ENCODE results near the gene SLITRK5.

SLITRK5 gene

DNA sequence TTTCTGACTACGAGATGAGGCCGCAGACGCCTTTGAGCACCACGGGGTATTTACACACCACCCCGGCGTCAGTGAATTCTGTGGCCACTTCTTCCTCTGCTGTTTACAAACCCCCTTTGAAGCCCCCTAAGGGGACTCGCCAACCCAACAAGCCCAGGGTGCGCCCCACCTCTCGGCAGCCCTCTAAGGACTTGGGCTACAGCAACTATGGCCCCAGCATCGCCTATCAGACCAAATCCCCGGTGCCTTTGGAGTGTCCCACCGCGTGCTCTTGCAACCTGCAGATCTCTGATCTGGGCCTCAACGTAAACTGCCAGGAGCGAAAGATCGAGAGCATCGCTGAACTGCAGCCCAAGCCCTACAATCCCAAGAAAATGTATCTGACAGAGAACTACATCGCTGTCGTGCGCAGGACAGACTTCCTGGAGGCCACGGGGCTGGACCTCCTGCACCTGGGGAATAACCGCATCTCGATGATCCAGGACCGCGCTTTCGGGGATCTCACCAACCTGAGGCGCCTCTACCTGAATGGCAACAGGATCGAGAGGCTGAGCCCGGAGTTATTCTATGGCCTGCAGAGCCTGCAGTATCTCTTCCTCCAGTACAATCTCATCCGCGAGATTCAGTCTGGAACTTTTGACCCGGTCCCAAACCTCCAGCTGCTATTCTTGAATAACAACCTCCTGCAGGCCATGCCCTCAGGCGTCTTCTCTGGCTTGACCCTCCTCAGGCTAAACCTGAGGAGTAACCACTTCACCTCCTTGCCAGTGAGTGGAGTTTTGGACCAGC lies 5.3 kb downstream of the SLITRK5 start:
- Histone ChIP-seq H3K27me3 (ENCODE audit: control insufficient read depth, insufficient read depth, low read length) (peaks cover 7% of the 10 kb centered on the region), H3K4me1 (ENCODE audit: control insufficient read depth, insufficient read depth, low read length) (peaks cover 2% of the 10 kb centered on the region), H3K9ac (ENCODE audit: low read depth, low read length) (no peak overlapping the region), H3K9me3 (replicated peaks; ENCODE audit: low read length) (no peaks in the 10 kb centered on the region), H3K4me2 (ENCODE audit: low read length) (no peak overlapping the region), H3K36me3 (ENCODE audit: insufficient read depth, low read length) (no peaks in the 10 kb centered on the region), H3K4me3 (ENCODE audit: low read length) (no peak overlapping the region)

DNA sequence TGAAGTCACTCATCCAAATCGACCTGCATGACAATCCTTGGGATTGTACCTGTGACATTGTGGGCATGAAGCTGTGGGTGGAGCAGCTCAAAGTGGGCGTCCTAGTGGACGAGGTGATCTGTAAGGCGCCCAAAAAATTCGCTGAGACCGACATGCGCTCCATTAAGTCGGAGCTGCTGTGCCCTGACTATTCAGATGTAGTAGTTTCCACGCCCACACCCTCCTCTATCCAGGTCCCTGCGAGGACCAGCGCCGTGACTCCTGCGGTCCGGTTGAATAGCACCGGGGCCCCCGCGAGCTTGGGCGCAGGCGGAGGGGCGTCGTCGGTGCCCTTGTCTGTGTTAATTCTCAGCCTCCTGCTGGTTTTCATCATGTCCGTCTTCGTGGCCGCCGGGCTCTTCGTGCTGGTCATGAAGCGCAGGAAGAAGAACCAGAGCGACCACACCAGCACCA lies 5.9 kb downstream of the SLITRK5 start:
- H3K9me3 ChIP-seq (replicated peaks; ENCODE audit: low read length), result no peaks in the 10 kb centered on the region
- H3K4me3 ChIP-seq (ENCODE audit: low read length), result no peak overlapping the region
- peaks cover 7% of the 10 kb centered on the region for H3K27me3 ChIP-seq (ENCODE audit: control insufficient read depth, insufficient read depth, low read length)
- no peak overlapping the region for H3K9ac ChIP-seq (ENCODE audit: low read depth, low read length)
- H3K4me2 ChIP-seq (ENCODE audit: low read length), result no peak overlapping the region
- H3K36me3 ChIP-seq (ENCODE audit: insufficient read depth, low read length), result no peaks in the 10 kb centered on the region
- H3K4me1 ChIP-seq (ENCODE audit: control insufficient read depth, insufficient read depth, low read length), result peaks cover 2% of the 10 kb centered on the region

DNA sequence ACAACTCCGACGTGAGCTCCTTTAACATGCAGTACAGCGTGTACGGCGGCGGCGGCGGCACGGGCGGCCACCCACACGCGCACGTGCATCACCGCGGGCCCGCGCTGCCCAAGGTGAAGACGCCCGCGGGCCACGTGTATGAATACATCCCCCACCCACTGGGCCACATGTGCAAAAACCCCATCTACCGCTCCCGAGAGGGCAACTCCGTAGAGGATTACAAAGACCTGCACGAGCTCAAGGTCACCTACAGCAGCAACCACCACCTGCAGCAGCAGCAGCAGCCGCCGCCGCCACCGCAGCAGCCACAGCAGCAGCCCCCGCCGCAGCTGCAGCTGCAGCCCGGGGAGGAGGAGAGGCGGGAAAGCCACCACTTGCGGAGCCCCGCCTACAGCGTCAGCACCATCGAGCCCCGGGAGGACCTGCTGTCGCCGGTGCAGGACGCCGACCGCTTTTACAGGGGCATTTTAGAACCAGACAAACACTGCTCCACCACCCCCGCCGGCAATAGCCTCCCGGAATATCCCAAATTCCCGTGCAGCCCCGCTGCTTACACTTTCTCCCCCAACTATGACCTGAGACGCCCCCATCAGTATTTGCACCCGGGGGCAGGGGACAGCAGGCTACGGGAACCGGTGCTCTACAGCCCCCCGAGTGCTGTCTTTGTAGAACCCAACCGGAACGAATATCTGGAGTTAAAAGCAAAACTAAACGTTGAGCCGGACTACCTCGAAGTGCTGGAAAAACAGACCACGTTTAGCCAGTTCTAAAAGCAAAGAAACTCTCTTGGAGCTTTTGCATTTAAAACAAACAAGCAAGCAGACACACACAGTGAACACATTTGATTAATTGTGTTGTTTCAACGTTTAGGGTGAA lies 6.6 kb downstream of the SLITRK5 start:
- Histone ChIP-seq H3K4me2 (ENCODE audit: low read length) (no peak overlapping the region), H3K36me3 (ENCODE audit: insufficient read depth, low read length) (no peaks in the 10 kb centered on the region), H3K27me3 (ENCODE audit: control insufficient read depth, insufficient read depth, low read length) (peaks cover 7% of the 10 kb centered on the region), H3K4me3 (ENCODE audit: low read length) (no peak overlapping the region), H3K9me3 (replicated peaks; ENCODE audit: low read length) (no peaks in the 10 kb centered on the region), H3K9ac (ENCODE audit: low read depth, low read length) (no peak overlapping the region), H3K4me1 (ENCODE audit: control insufficient read depth, insufficient read depth, low read length) (peaks cover 2% of the 10 kb centered on the region)

DNA sequence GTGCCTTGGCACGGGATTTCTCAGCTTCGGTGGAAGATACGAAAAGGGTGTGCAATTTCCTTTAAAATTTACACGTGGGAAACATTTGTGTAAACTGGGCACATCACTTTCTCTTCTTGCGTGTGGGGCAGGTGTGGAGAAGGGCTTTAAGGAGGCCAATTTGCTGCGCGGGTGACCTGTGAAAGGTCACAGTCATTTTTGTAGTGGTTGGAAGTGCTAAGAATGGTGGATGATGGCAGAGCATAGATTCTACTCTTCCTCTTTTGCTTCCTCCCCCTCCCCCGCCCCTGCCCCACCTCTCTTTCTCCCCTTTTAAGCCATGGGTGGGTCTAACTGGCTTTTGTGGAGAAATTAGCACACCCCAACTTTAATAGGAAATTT lies 7.2 kb downstream of the SLITRK5 start:
- H3K4me3 ChIP-seq (ENCODE audit: low read length), result no peak overlapping the region
- H3K4me2 ChIP-seq (ENCODE audit: low read length), result no peak overlapping the region
- no peaks in the 10 kb centered on the region for H3K36me3 ChIP-seq (ENCODE audit: insufficient read depth, low read length)
- no peaks in the 10 kb centered on the region for H3K9me3 ChIP-seq (replicated peaks; ENCODE audit: low read length)
- no peak overlapping the region for H3K9ac ChIP-seq (ENCODE audit: low read depth, low read length)
- peaks cover 7% of the 10 kb centered on the region for H3K27me3 ChIP-seq (ENCODE audit: control insufficient read depth, insufficient read depth, low read length)
- H3K4me1 ChIP-seq (ENCODE audit: control insufficient read depth, insufficient read depth, low read length), result peaks cover 2% of the 10 kb centered on the region

DNA sequence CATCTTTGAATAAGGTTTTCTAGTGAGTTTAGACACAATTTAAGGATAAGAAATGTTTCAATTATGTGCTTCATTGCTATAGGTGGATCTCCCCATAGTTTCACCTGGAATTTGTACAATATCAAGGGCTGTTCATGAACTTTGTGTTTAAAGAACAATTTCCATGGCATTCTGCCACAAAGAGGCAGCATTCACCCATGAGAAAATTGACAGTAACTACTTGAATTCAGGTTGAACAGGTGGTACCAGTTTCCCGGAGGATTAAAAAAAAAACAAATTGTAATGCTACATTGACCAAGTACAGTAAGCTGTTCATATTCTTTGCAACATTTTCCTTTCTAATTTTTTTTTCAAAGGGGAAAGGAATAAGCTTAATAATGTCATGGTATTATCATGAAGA lies 9.1 kb downstream of the SLITRK5 start:
- H3K9me3 ChIP-seq (replicated peaks; ENCODE audit: low read length), result no peaks in the 10 kb centered on the region
- no peak overlapping the region for H3K9ac ChIP-seq (ENCODE audit: low read depth, low read length)
- peaks cover 8% of the 10 kb centered on the region for H3K4me1 ChIP-seq (ENCODE audit: control insufficient read depth, insufficient read depth, low read length)
- H3K36me3 ChIP-seq (ENCODE audit: insufficient read depth, low read length), result no peaks in the 10 kb centered on the region
- H3K4me2 ChIP-seq (ENCODE audit: low read length), result no peak overlapping the region
- H3K4me3 ChIP-seq (ENCODE audit: low read length), result no peak overlapping the region
- H3K27me3 ChIP-seq (ENCODE audit: control insufficient read depth, insufficient read depth, low read length), result no peaks in the 10 kb centered on the region

DNA sequence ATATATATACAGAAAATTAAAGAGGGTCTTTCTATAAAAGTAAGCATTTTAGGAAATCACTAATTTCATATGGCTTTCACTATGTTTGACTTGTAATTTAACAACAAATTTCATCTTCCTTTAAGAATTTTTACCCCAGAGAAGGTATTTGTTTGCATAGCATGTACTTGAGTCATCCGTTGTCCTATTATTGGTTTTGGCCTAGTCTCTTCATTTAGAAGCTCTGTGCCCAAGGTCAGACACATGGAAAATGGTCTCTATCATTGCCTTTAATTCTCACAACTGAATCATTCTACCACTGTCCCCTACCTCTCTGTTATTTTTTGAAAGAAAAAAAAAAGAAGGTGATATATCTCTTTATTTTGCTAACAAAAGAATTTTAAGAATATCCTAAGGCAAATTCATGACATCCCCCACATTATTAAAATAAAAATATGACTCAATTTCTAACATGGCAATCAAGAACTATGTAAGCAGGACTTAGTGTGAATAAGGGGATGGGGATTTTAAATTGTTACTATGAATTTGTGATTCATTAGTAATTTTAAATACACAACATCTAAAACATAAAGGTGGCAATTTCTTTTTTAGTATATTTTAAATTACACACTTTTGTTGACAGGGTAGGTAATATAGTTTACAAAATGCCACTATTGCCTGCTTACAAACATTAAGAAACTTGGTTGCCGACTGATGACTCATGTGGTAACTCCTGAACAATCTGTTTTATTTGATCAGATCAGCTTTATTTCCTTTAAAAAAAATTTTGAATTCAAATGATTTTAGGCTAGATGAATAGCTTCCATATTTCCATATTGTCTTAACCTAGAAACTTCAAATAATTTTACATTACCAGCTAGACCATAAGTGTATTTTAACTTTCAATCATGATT lies 13.9 kb downstream of the SLITRK5 start:
- H3K9me3 ChIP-seq (replicated peaks; ENCODE audit: low read length), result no peaks in the 10 kb centered on the region
- no peak overlapping the region for H3K9ac ChIP-seq (ENCODE audit: low read depth, low read length)
- H3K4me1 ChIP-seq (ENCODE audit: control insufficient read depth, insufficient read depth, low read length), result peaks cover 16% of the 10 kb centered on the region
- no peaks in the 10 kb centered on the region for H3K27me3 ChIP-seq (ENCODE audit: control insufficient read depth, insufficient read depth, low read length)
- H3K36me3 ChIP-seq (ENCODE audit: insufficient read depth, low read length), result no peaks in the 10 kb centered on the region
- no peak overlapping the region for H3K4me3 ChIP-seq (ENCODE audit: low read length)
- H3K4me2 ChIP-seq (ENCODE audit: low read length), result peak overlapping the region; percentile 44

DNA sequence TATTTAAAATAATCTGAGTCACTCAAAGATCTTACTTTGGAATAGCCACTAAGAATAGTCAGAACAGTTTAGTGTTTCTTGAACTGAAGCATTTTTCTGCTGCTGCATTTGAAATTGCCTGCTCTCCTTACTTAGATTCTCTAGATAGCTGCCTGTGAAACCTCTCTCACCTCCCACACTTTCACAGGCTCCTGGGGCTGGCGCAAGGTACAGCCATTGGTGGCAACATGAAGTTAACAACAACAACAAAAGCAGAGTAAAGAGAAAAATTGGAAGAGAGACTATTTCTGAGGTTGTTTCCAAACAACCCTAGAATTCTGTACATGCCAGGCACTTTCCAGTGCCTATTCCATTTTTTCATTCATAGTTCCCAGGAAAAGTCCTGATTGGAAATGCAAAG lies 25.3 kb downstream of the SLITRK5 start:
- H3K27me3 ChIP-seq (ENCODE audit: control insufficient read depth, insufficient read depth, low read length), result no peaks in the 10 kb centered on the region
- no peaks in the 10 kb centered on the region for H3K4me1 ChIP-seq (ENCODE audit: control insufficient read depth, insufficient read depth, low read length)
- H3K9me3 ChIP-seq (replicated peaks; ENCODE audit: low read length), result no peaks in the 10 kb centered on the region
- no peaks in the 10 kb centered on the region for H3K36me3 ChIP-seq (ENCODE audit: insufficient read depth, low read length)
- no peak overlapping the region for H3K9ac ChIP-seq (ENCODE audit: low read depth, low read length)
- no peak overlapping the region for H3K4me2 ChIP-seq (ENCODE audit: low read length)
- H3K4me3 ChIP-seq (ENCODE audit: low read length), result no peak overlapping the region

DNA sequence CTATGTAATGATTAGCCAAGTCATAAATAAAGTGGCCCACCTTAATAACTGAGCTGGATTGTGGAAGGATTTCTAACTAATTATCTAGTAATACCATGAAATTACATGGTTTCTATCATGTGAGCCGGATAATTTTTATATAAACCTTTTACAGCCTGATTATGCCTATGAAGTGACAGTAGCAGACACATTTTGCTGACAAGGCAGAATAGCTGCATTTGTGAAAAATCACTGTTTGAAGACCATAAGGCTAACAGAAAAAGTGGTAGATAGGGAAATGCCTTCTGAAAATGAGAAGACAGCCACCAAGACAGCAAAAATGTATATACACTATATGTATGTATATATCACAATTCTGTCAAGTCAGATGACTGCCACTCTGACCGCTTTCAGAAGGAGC lies 27.1 kb downstream of the SLITRK5 start:
- H3K9ac ChIP-seq (ENCODE audit: low read depth, low read length), result no peak overlapping the region
- H3K27me3 ChIP-seq (ENCODE audit: control insufficient read depth, insufficient read depth, low read length), result no peaks in the 10 kb centered on the region
- H3K4me2 ChIP-seq (ENCODE audit: low read length), result no peak overlapping the region
- H3K9me3 ChIP-seq (replicated peaks; ENCODE audit: low read length), result no peaks in the 10 kb centered on the region
- H3K36me3 ChIP-seq (ENCODE audit: insufficient read depth, low read length), result no peaks in the 10 kb centered on the region
- no peaks in the 10 kb centered on the region for H3K4me1 ChIP-seq (ENCODE audit: control insufficient read depth, insufficient read depth, low read length)
- no peak overlapping the region for H3K4me3 ChIP-seq (ENCODE audit: low read length)

DNA sequence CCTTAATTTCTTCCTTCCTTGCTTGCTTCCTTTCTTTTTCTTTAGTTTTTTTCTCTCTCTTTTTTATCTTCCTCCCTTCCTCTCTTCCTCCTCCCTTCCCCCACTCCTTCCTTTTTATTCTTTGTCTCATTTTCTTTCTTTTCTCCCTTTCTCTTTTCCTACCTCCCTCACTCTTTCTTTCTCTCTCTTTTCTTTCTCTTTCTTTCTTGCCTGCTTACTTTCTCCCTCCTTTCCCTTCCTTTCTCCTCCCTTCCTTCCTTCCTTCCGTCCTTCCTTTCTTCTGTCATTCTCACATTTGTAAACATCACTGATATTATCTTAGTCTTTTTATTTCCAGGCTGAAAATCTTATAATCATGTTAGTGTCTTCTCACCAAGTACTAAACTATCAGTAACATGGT lies 38.8 kb downstream of the SLITRK5 start:
- Histone ChIP-seq H3K4me3 (ENCODE audit: low read length) (no peak overlapping the region), H3K4me1 (ENCODE audit: control insufficient read depth, insufficient read depth, low read length) (no peaks in the 10 kb centered on the region), H3K9ac (ENCODE audit: low read depth, low read length) (no peak overlapping the region), H3K36me3 (ENCODE audit: insufficient read depth, low read length) (no peaks in the 10 kb centered on the region), H3K27me3 (ENCODE audit: control insufficient read depth, insufficient read depth, low read length) (no peaks in the 10 kb centered on the region), H3K9me3 (replicated peaks; ENCODE audit: low read length) (no peaks in the 10 kb centered on the region), H3K4me2 (ENCODE audit: low read length) (no peak overlapping the region)

DNA sequence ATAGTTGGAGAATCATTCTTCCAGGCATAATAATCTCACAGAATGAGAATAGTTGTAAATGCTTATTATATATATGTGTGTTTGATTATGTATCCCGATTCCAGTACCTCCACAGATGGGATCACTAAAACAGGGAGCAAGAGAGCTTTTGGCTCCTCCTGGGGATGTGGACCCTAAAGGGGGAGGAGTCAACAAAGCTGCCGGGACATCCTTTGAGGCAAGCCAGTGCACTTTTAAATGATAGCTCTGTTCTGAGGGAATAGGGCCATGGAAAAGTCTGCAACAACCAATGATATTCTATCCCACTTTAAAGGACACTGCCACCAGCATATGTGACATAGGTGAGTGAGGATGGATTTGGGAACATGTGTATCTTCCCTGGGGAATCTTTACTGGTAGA lies 40.8 kb downstream of the SLITRK5 start:
- H3K9me3 ChIP-seq (replicated peaks; ENCODE audit: low read length), result no peaks in the 10 kb centered on the region
- no peak overlapping the region for H3K4me3 ChIP-seq (ENCODE audit: low read length)
- no peak overlapping the region for H3K4me2 ChIP-seq (ENCODE audit: low read length)
- H3K9ac ChIP-seq (ENCODE audit: low read depth, low read length), result no peak overlapping the region
- H3K36me3 ChIP-seq (ENCODE audit: insufficient read depth, low read length), result no peaks in the 10 kb centered on the region
- H3K4me1 ChIP-seq (ENCODE audit: control insufficient read depth, insufficient read depth, low read length), result no peaks in the 10 kb centered on the region
- no peaks in the 10 kb centered on the region for H3K27me3 ChIP-seq (ENCODE audit: control insufficient read depth, insufficient read depth, low read length)

All from skeletal muscle satellite cell (primary cell).